GM10266 (cell line): ENCODE measurements around the gene CCDC106.

Experiments
- DNase-seq: peaks from one replicate; pipeline ENCODE4 v3.0.0; 2012; ENCODE audit errors: extremely low spot score
- TF ChIP-seq, protein P1 (sequence below): IDR thresholded peaks from 2 replicates; pipeline ENCODE4 v1.5.1; 2012; ENCODE audit warnings: mild to moderate bottlenecking, low read depth; ENCODE audit not compliant: control insufficient read depth, insufficient read depth; ENCODE audit errors: missing control alignments

The CCDC106 gene

DNA sequence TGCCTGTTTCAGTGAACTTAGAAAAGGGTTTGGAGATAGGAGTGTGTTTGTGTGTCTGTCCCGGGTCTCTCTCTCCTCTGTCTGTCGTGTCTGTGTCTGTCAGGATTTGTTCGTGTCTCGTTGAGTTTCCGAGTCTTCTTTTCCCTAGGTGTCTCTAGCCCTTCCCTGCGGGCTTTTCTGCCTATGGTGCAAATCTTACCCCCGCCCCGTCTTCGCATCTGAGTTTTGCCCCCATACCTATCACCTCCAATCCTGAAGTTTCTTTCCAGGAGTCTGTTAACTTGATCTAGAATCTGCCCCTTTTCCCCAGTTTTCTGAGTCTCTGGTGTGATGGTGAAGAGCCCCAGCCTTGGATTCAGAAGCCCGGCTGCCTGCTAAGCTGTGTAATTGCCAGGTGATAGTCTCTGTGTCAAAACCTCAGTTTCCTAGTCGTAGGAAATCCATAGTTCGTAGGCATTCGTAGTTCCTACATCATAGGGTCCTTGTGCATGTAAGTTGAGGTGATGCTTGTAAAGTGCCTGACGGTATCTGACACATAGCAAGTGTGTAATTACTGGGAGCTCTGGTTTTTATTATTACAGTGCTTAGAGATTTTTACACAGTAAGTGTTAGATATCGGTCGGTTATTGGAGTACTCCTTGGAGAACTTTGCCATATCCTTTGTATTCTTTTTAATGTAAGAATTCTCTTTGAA, 27.8 kb downstream of the CCDC106 start:
- no peak for DNase-seq
- TF ChIP-seq, protein P1, sequence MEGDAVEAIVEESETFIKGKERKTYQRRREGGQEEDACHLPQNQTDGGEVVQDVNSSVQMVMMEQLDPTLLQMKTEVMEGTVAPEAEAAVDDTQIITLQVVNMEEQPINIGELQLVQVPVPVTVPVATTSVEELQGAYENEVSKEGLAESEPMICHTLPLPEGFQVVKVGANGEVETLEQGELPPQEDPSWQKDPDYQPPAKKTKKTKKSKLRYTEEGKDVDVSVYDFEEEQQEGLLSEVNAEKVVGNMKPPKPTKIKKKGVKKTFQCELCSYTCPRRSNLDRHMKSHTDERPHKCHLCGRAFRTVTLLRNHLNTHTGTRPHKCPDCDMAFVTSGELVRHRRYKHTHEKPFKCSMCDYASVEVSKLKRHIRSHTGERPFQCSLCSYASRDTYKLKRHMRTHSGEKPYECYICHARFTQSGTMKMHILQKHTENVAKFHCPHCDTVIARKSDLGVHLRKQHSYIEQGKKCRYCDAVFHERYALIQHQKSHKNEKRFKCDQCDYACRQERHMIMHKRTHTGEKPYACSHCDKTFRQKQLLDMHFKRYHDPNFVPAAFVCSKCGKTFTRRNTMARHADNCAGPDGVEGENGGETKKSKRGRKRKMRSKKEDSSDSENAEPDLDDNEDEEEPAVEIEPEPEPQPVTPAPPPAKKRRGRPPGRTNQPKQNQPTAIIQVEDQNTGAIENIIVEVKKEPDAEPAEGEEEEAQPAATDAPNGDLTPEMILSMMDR: no peak

DNA sequence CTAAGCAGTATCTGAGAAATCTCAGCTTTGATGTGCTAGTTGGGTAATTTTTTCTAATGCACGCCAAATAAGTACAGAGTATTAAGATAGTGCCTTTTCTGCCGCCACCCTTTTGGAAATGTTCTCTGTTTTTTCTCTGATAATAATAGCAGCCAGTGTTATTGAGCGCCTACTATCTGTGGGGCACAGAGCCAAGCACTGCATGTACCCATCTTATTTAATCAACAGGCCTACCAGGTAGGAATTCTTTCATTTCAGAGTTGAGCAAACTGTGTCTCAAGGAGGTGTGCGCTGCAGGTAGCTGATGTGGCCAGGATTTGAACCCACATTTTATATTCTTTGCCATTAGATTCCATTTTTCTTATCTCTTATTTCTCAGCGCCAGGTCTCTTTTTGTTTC, 28.4 kb downstream of the CCDC106 start:
- TF ChIP-seq, protein P1: no peak
- no peak for DNase-seq

DNA sequence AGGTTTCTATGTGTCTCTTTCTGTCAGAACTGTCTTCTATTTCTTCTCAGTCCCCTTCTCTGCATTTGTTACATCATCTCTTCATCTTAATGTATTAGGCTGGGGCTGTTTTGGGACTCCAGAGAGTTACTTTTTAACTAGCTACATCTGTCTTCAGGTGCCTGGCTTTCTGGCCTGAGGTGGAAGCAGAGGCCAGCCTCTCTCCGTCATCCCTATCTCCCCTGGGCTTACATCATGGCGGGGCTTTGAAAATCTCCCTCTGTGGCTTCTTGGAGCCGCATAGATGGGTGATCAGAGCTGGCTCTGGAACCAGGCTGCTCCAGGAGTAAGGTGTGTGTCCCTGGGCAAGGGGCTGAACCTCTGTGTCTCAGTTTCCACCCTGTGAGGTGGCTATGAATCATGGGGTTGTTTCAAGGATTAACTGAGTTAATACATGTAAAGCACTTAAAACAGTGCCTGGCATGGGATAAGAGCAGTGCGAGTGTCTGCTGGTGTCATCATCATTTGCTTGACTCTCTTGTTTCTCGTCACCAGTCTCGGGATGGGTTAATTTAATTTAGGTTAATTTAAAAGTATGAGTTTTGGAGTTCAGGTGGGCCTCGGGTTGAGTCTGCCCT, 29.0 kb downstream of the CCDC106 start:
- TF ChIP-seq, protein P1: no peak
- DNase-seq: no peak

DNA sequence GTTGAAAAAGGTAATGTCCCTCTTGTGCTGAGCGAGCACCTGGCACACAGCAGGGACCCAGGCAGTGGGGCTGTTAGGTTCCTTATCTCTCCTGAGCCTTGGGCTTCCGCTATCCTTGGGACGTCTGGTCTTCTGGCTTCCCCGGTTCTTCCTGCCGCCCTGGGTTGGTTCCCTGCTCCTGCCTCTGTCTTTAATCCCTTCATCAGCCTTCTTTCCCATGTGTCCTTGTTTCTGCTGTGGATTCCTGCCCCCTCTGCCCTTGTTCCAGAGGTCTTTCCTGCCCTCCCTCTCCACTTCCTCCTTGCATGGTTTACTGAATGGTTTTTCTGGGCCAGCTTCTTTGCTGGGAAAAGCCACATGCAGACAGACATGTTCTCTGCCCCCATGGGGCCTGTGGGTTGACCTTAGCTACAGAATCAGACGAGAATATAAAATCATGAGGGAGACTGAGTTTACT, 29.6 kb downstream of the CCDC106 start:
- TF ChIP-seq, protein P1: no peak
- DNase-seq: no peak

DNA sequence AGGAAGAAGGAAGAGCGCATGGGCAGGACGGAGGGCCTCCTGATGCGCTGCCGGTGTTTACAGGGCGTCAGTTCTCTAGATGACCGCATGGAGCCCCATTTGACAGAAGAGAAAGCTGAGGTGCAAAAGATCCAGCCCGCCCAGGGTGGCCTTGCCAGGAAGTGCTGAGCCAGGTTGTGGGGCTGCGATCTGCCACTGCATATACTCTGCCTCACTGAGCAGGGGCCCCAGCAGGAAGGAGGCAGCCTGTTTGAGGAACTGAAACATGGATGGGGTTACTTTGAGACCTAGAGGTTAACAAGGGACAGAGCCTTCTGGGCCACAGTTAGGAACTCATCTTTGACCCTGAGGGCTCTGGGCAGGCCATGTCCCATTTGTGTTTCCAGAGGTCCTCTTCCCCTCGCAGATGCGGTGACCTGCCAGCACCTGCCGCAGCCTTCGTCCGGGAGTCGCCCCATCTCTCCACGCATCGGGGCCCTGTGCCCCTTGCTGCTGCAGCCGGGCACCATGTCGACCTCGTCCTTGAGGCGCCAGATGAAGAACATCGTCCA, 30.2 kb downstream of the CCDC106 start:
- DNase-seq: peak; percentile 87
- TF ChIP-seq, protein P1: peak; percentile 25

DNA sequence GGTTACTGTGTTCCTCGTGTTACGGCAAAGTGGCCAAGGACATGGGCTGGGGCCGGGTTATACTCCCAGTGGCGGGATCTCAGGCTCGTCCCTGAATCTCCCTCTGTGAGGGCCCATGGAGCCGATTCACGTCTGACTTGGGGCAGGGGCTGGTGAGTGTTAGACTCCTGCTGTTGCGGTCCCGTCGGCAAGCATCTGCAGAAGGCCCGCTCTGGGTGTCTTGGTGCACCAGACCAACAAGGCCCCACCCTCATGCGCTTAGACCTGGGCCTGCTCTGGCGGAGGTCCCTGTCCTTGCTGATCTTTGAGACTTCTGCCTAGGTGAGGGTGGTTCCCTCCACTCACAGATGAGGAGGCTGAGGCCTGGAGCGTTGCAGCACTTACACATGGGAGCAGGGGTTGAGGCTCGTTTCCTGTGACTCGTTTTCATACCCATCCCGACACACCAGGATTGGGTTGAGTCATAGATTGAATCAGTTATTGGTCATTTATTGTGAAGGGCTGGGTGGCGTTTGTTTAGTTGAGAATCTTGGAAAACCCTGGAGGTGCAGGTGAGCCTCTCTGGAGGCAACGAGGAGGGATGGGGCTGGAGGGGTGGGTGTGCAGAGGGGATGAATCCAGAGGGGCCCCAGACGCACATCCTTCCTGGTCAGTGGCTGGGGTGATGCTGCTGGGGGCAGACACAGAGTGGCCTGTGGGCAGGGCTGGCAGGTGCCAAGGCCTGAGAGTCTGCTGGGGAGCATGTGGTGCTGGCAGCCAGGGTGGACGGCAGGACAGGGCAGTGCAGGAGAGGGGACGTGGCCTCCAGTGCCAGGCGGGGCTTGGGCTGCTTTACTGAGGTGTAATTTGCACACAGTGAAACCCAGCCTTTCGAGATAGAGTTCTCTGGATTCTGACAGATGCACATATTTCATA, 31.6 kb downstream of the CCDC106 start:
- no peak for DNase-seq
- TF ChIP-seq, protein P1: no peak
